HepG2 (cell line): ENCODE measurements around the gene HADH. TPM values are rescaled to one million over a fixed set of nuclear protein-coding genes. Genes with fewer than 3 reads are reported as not detected.

Source experiments
- AGO1 ChIP-seq: fragments of 200-400 bp; formaldehyde crosslinking; IDR thresholded peaks from 2 replicates; pipeline ENCODE4 v1.6.1; 2017; ENCODE audit warnings: mild to moderate bottlenecking, low read depth, low read length, moderate library complexity; ENCODE audit not compliant: poor library complexity, severe bottlenecking
- ETV5 ChIP-seq: IDR thresholded peaks from 2 replicates; pipeline ENCODE4 v1.6.1; 2018; ENCODE audit warnings: missing biosample characterization, missing genetic modification reagents, inconsistent platforms, borderline replicate concordance
- NONO ChIP-seq, 2 experiments: fragments of 450-650 bp in 1 of 2; sonication (generic) in 1 of 2; formaldehyde crosslinking in 1 of 2; IDR thresholded peaks in 1 of 2; conservative IDR thresholded peaks in 1 of 2; 2 replicates each; pipeline versions ENCODE4 v1.6.1 to v1.8.0; 2017 to 2022; ENCODE audit warnings: mild to moderate bottlenecking in 1 of 2, missing genetic modification reagents in 1 of 2, moderate library complexity in 1 of 2
- PAXIP1 ChIP-seq: sonication (generic); formaldehyde crosslinking; conservative IDR thresholded peaks from 2 replicates; pipeline ENCODE4 v1.4.0; 2020; ENCODE audit warnings: mild to moderate bottlenecking, missing genetic modification reagents, moderate library complexity
- PRPF4 ChIP-seq: fragments of 200-400 bp; formaldehyde crosslinking; IDR thresholded peaks from 2 replicates; pipeline ENCODE4 v1.6.1; 2016; ENCODE audit warnings: low read length, low read depth; ENCODE audit not compliant: poor library complexity, severe bottlenecking
- SMARCE1 ChIP-seq: fragments of 450-650 bp; IDR thresholded peaks from 2 replicates; pipeline ENCODE4 v1.6.1; 2017; ENCODE audit warnings: borderline replicate concordance
- THYN1 ChIP-seq: sonication (generic); formaldehyde crosslinking; IDR thresholded peaks from 2 replicates; pipeline ENCODE4 v1.8.1; 2023; ENCODE audit warnings: low read depth, mild to moderate bottlenecking, moderate library complexity, missing genetic modification reagents, borderline replicate concordance
- ZBTB42 ChIP-seq: sonication (generic); formaldehyde crosslinking; IDR thresholded peaks from 2 replicates; pipeline ENCODE4 v1.5.0; 2020; ENCODE audit warnings: mild to moderate bottlenecking, missing genetic modification reagents
- ZNF597 ChIP-seq: sonication (generic); formaldehyde crosslinking; IDR thresholded peaks from 2 replicates; pipeline ENCODE4 v1.5.0; 2020; ENCODE audit warnings: missing genetic modification reagents
- ZNF619 ChIP-seq: sonication (generic); formaldehyde crosslinking; IDR thresholded peaks from 2 replicates; pipeline ENCODE4 v1.4.0; 2020; ENCODE audit warnings: mild to moderate bottlenecking, missing genetic modification reagents
- polyA plus RNA-seq, 8 experiments: library from polyadenylated mRNA; depleted of rRNA in 3 of 8; stranded (reverse) in 7 of 8; unstranded in 1 of 8; fragments of >200 nt; fragmentation: Illumina TruSeq in 4 of 8; extraction: Trizol in 4 of 8; gene quantifications; 2 replicates each; pipeline versions ENCODE4 v1.2.1 to v1.2.3, GENCODE V29; 2011 to 2016; ENCODE audit warnings: low read depth in 4 of 8, missing spikeins in 1 of 8, mixed read lengths in 1 of 8; ENCODE audit not compliant: insufficient read depth in 1 of 8
- total RNA-seq, 5 experiments: library from RNA; depleted of rRNA; stranded (reverse); fragments of >200 nt; fragmentation: Illumina TruSeq; extraction: Trizol; gene quantifications; 2 replicates each; pipeline ENCODE4 v1.2.3, GENCODE V29; 2016; ENCODE audit warnings: low read depth in 1 of 5
- TF ChIP-seq, protein P1 (sequence below): sonication (generic); formaldehyde crosslinking; IDR thresholded peaks from 2 replicates; pipeline ENCODE4 v1.8.1; 2023; ENCODE audit warnings: mild to moderate bottlenecking, moderate library complexity, missing genetic modification reagents
- TF ChIP-seq, protein P2 (sequence below): sonication (generic); formaldehyde crosslinking; IDR thresholded peaks from 2 replicates; pipeline ENCODE4 v1.5.1; 2020; ENCODE audit warnings: mild to moderate bottlenecking, missing genetic modification reagents, borderline replicate concordance
- TF ChIP-seq, protein P3 (sequence below): sonication (generic); formaldehyde crosslinking; IDR thresholded peaks from 2 replicates; pipeline ENCODE4 v1.8.1; 2023; ENCODE audit warnings: mild to moderate bottlenecking, missing genetic modification reagents, borderline replicate concordance

Gene HADH
- total and polyA plus RNA-seq, 2 of the 13 experiments (the other 11 are each of a cell fraction or from before 2014, with no cell fraction given), result 29.6 to 33.9 TPM

GRCh38 chr4:108058685-108059440, 69.2 kb downstream of the HADH start (continued):
- TF ChIP-seq NONO (IDR thresholded peaks at IDR 0.05) (no peak), NONO (CRISPR knock-in tag; conservative IDR thresholded peaks at IDR 0.05) (no peak), SMARCE1 (no peak), ZNF597 (CRISPR knock-in tag) (no peak), THYN1 (no peak), PAXIP1 (0 out of 2 replicates have a peak, but pooled peaks have one; percentile 17), ETV5 (CRISPR knock-in tag) (no peak), ZBTB42 (no peak), AGO1 (no peak), ZNF619 (CRISPR knock-in tag) (no peak), PRPF4 (no peak)
- TF ChIP-seq, protein P1, sequence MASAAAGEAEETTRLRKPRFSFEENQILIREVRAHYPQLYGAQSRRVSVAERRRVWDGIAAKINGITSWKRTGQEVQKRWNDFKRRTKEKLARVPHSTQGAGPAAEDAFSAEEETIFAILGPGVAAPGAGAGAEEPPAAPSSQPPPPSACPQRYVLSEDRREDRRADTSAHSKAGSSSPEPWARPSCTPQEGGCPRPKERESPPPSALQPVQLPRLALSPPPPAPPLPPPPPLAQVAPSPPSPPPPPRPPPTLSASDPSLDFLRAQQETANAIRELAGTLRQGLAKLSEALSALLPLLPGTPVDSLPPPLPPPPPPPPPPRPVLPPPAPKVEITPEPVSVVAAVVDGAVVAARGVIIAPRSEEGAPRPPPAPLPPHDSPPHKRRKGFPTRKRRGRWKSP (CRISPR knock-in tag), result no peak
- TF ChIP-seq, protein P2, sequence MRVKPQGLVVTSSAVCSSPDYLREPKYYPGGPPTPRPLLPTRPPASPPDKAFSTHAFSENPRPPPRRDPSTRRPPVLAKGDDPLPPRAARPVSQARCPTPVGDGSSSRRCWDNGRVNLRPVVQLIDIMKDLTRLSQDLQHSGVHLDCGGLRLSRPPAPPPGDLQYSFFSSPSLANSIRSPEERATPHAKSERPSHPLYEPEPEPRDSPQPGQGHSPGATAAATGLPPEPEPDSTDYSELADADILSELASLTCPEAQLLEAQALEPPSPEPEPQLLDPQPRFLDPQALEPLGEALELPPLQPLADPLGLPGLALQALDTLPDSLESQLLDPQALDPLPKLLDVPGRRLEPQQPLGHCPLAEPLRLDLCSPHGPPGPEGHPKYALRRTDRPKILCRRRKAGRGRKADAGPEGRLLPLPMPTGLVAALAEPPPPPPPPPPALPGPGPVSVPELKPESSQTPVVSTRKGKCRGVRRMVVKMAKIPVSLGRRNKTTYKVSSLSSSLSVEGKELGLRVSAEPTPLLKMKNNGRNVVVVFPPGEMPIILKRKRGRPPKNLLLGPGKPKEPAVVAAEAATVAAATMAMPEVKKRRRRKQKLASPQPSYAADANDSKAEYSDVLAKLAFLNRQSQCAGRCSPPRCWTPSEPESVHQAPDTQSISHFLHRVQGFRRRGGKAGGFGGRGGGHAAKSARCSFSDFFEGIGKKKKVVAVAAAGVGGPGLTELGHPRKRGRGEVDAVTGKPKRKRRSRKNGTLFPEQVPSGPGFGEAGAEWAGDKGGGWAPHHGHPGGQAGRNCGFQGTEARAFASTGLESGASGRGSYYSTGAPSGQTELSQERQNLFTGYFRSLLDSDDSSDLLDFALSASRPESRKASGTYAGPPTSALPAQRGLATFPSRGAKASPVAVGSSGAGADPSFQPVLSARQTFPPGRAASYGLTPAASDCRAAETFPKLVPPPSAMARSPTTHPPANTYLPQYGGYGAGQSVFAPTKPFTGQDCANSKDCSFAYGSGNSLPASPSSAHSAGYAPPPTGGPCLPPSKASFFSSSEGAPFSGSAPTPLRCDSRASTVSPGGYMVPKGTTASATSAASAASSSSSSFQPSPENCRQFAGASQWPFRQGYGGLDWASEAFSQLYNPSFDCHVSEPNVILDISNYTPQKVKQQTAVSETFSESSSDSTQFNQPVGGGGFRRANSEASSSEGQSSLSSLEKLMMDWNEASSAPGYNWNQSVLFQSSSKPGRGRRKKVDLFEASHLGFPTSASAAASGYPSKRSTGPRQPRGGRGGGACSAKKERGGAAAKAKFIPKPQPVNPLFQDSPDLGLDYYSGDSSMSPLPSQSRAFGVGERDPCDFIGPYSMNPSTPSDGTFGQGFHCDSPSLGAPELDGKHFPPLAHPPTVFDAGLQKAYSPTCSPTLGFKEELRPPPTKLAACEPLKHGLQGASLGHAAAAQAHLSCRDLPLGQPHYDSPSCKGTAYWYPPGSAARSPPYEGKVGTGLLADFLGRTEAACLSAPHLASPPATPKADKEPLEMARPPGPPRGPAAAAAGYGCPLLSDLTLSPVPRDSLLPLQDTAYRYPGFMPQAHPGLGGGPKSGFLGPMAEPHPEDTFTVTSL (CRISPR knock-in tag), result no peak
- TF ChIP-seq, protein P3, sequence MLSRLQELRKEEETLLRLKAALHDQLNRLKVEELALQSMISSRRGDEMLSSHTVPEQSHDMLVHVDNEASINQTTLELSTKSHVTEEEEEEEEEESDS (CRISPR knock-in tag), result no peak
